GM12878 (cell line): ENCODE data around the gene LDB2. TPM values are rescaled to one million over a fixed set of nuclear protein-coding genes. Genes with fewer than 3 reads are reported as not detected.

Experiments
- ATAC-seq: fragments of 200-7000 bp; cut with Tn5 transposase; 3 replicates; pipeline ENCODE4 v1.9.1; 2020; ENCODE audit warnings: mild to moderate bottlenecking, moderate library complexity
- BruUV-seq: library from RNA; stranded (reverse); fragments of 400-500 nt; replicated peaks from 2 replicates; lab custom pipeline; 2021; lab: Mats Ljungman, UMichigan
- CTCF ChIA-PET: fragments of 300-600 bp; sonication (Branson Sonifier 250); formaldehyde crosslinking; extraction: SDS; loops from one replicate; lab custom pipeline; 2021; ENCODE audit warnings: inconsistent platforms; lab: Yijun Ruan, JAX
- POLR2A ChIA-PET: fragments of 350-600 bp; formaldehyde crosslinking; extraction: SDS; loops from one replicate; lab custom pipeline; 2021; ENCODE audit warnings: inconsistent platforms; lab: Charles Lee
- RAD21 ChIA-PET: fragments of 300-600 bp; sonication (Branson Sonifier 250); formaldehyde crosslinking; loops from one replicate; lab custom pipeline; 2023; ENCODE audit warnings: antibody characterized with exemption; ENCODE audit not compliant: unreplicated experiment; lab: Charles Lee
- SMC1A ChIA-PET: fragments of 300-600 bp; sonication (Branson Sonifier 250); formaldehyde crosslinking; loops from one replicate; lab custom pipeline; 2023; ENCODE audit not compliant: unreplicated experiment, uncharacterized antibody; lab: Charles Lee
- DNase-seq: peaks from one replicate; pipeline ENCODE4 v3.0.0-alpha.2; 2011; ENCODE audit warnings: low read depth, low spot score
- FAIRE-seq: peaks from 3 replicates; lab custom pipeline; 2011; peaks lifted over from hg19 to GRCh38; lab: Jason Lieb, UNC
- H2AFZ ChIP-seq: 2 replicates; pipeline ENCODE4 v1.6.0; 2011; ENCODE audit warnings: low read depth, low read length, control low read depth; ENCODE audit not compliant: control insufficient read depth
- H3K27ac ChIP-seq: 2 replicates; pipeline ENCODE4 v1.5.1; 2011; ENCODE audit warnings: control low read depth; ENCODE audit not compliant: control insufficient read depth, insufficient read depth
- H3K27me3 ChIP-seq, 2 experiments: replicated peaks in 1 of 2; 2 replicates each; pipeline versions ENCODE4 v1.6.0 to v1.6.1; 2011; ENCODE audit warnings: low read length in 1 of 2; ENCODE audit not compliant: control insufficient read depth in 2 of 2, insufficient read depth in 2 of 2
- H3K36me3 ChIP-seq, 2 experiments: 2 replicates each; pipeline ENCODE4 v1.5.1; 2011; ENCODE audit warnings: low read length in 1 of 2; ENCODE audit not compliant: control insufficient read depth in 2 of 2, insufficient read depth in 2 of 2
- H3K4me1 ChIP-seq: 2 replicates; pipeline ENCODE4 v1.6.1; 2011; ENCODE audit warnings: mild to moderate bottlenecking, low read length, moderate library complexity, mixed read lengths; ENCODE audit not compliant: control insufficient read depth, insufficient read depth
- H3K4me2 ChIP-seq: 2 replicates; pipeline ENCODE4 v1.6.0; 2011; ENCODE audit warnings: control low read depth; ENCODE audit not compliant: control insufficient read depth, insufficient read depth
- H3K4me3 ChIP-seq: fragments of 200-600 bp; sonication (generic); 2 replicates; pipeline ENCODE4 v1.5.1; 2016
- H3K79me2 ChIP-seq: 2 replicates; pipeline ENCODE4 v1.6.0; 2011; ENCODE audit warnings: low read length; ENCODE audit not compliant: control insufficient read depth, insufficient read depth
- H3K9ac ChIP-seq: 2 replicates; pipeline ENCODE4 v1.8.0; 2011; ENCODE audit warnings: low read length, control low read depth, mixed read lengths; ENCODE audit not compliant: control insufficient read depth, insufficient read depth
- H3K9me3 ChIP-seq: replicated peaks from 3 replicates; pipeline ENCODE4 v1.5.1; 2011; ENCODE audit warnings: mild to moderate bottlenecking, low read length; ENCODE audit not compliant: control insufficient read depth, insufficient read depth
- H4K20me1 ChIP-seq: 2 replicates; pipeline ENCODE4 v1.6.0; 2011; ENCODE audit not compliant: control insufficient read depth, insufficient read depth
- ATF2 ChIP-seq: IDR thresholded peaks from 2 replicates; pipeline ENCODE4 v1.6.1; 2012; ENCODE audit warnings: low read length, inconsistent platforms
- IRF3 ChIP-seq: fragments of 450-650 bp; IDR thresholded peaks from 2 replicates; pipeline ENCODE4 v1.6.1; 2014; ENCODE audit warnings: mild to moderate bottlenecking
- MTA3 ChIP-seq: IDR thresholded peaks from 2 replicates; pipeline ENCODE4 v1.6.1; 2012; ENCODE audit warnings: low read length, inconsistent platforms, borderline replicate concordance
- NR2C2 ChIP-seq: IDR thresholded peaks from 2 replicates; pipeline ENCODE4 v1.6.1; 2011; ENCODE audit warnings: borderline replicate concordance, low read depth; ENCODE audit not compliant: control insufficient read depth, insufficient read length
- NR2F1 ChIP-seq: fragments of 450-650 bp; conservative IDR thresholded peaks from 2 replicates; pipeline ENCODE4 v1.6.1; 2017; ENCODE audit warnings: mild to moderate bottlenecking
- PAX5 ChIP-seq: IDR thresholded peaks from 2 replicates; pipeline ENCODE4 v1.6.1; 2011; ENCODE audit warnings: low read depth, low read length, borderline replicate concordance
- PBX3 ChIP-seq: IDR thresholded peaks from 2 replicates; pipeline ENCODE4 v1.6.1; 2011; ENCODE audit warnings: mild to moderate bottlenecking, low read depth, low read length, moderate library complexity; ENCODE audit not compliant: insufficient replicate concordance
- RB1 ChIP-seq: fragments of 450-650 bp; formaldehyde crosslinking; IDR thresholded peaks from 2 replicates; pipeline ENCODE4 v1.6.1; 2017; ENCODE audit warnings: mild to moderate bottlenecking, borderline replicate concordance
- TARDBP ChIP-seq: IDR thresholded peaks from 2 replicates; pipeline ENCODE4 v1.6.1; 2016; ENCODE audit warnings: borderline replicate concordance
- WGBS: methylation state at CpG from one replicate; pipeline ENCODE4 v1.1.6; 2016; ENCODE audit warnings: low lambda C conversion rate; ENCODE audit not compliant: insufficient replicate concordance, insufficient coverage; ENCODE audit errors: missing lambda C conversion rate; 5-methylcytosine and 5-hydroxymethylcytosine counted together
- in situ Hi-C: fragments of 300-500 bp; cut with MboI; formaldehyde crosslinking; loops from 9 replicates; pipeline ENCODE4 v1.14.3; 2018; ENCODE audit warnings: mixed read lengths
- intact Hi-C: fragments of 100-400 bp; cut with micrococcal nuclease; formaldehyde crosslinking; loops from one replicate; pipeline ENCODE4 v1.14.2; 2022; ENCODE audit not compliant: unreplicated experiment
- polyA plus RNA-seq, 11 experiments: library from polyadenylated mRNA; depleted of rRNA in 4 of 11; unstranded in 6 of 11; stranded (reverse) in 5 of 11; fragments of >200 nt; fragmentation: Nextera tagmentation in 4 of 11; fragmentation: Illumina TruSeq in 1 of 11; extraction: Ambion mirVana in 4 of 11; extraction: Trizol in 1 of 11; gene quantifications; 1 replicate in 1 of 11; 2 replicates in 10 of 11; pipeline versions ENCODE4 v1.2.1 to v1.2.3, GENCODE V29; 2011 to 2016; ENCODE audit warnings: inconsistent platforms in 2 of 11, missing spikeins in 2 of 11, low read depth in 1 of 11
- total RNA-seq, 4 experiments: library from RNA; depleted of rRNA in 3 of 4; stranded (reverse); fragments of >200 nt in 3 of 4; fragmentation: Illumina TruSeq in 1 of 4; extraction: Trizol in 1 of 4; gene quantifications; 2 replicates each; pipeline versions ENCODE4 v1.2.1 to v1.2.3, GENCODE V29; 2013 to 2021

Gene LDB2
- total and polyA plus RNA-seq, 10 of the 15 experiments (the other 5 are each of a cell fraction or from before 2014, with no cell fraction given), result 0.15 TPM; not detected in 9

GRCh38 chr4:16883806-16884205 is 14.6 kb downstream of the LDB2 start:
- no peak overlapping the region for H2AFZ ChIP-seq
- whole genome bisulfite sequencing, result 54% methylated on average over 4 of the region's 4 CpGs
- H3K27me3 ChIP-seq, result no peaks in the 10 kb centered on the region
- H3K36me3 ChIP-seq, result no peaks in the 10 kb centered on the region
- POLR2A ChIA-PET, result no interaction called here
- no peak for TF ChIP-seq IRF3
- TF ChIP-seq ATF2, result no peak
- no peak for TF ChIP-seq PAX5
- no peak for TF ChIP-seq NR2F1
- TF ChIP-seq NR2C2, result no peak
- TF ChIP-seq PBX3, result no peak
- TF ChIP-seq TARDBP, result no peak
- no peak for TF ChIP-seq MTA3
- no peak for TF ChIP-seq RB1
- TF ChIP-seq, all 136 proteins: peak for 0
- no peak for FAIRE-seq
- ChIA-PET CTCF (no interaction called here), RAD21 (no interaction called here), SMC1A (no interaction called here)
- Histone ChIP-seq H3K4me3 (no peak overlapping the region), H3K27ac (no peak overlapping the region), H3K4me2 (no peak overlapping the region), H3K9me3 (no peaks in the 10 kb centered on the region), H3K9ac (no peak overlapping the region), H4K20me1 (no peaks in the 10 kb centered on the region), H3K79me2 (no peaks in the 10 kb centered on the region), H3K4me1 (no peaks in the 10 kb centered on the region)
- in situ Hi-C loops, result no loop called here
- ATAC-seq, result no peak
- DNase-seq, result no peak
- intact Hi-C loops, result no loop called here
- BruUV-seq, result no TSS peak
